Fibroblast of the aortic adventitia (primary cell): Measurements from ENCODE around the gene SOX2. TPM values are rescaled to one million over a fixed set of nuclear protein-coding genes. Genes with fewer than 3 reads are reported as not detected.

Source experiments
- DNase-seq: peaks from one replicate; pipeline ENCODE4 v3.0.0-alpha.2; 2010; ENCODE audit warnings: low read depth
- H3K4me3 ChIP-seq: 2 replicates; pipeline ENCODE4 v1.5.1; 2011; ENCODE audit warnings: low read depth, mild to moderate bottlenecking, control low read depth, low read length, moderate library complexity
- CTCF ChIP-seq: IDR thresholded peaks from 2 replicates; pipeline ENCODE4 v1.5.1; 2011; ENCODE audit warnings: mild to moderate bottlenecking, low read length, control low read depth, inconsistent platforms; ENCODE audit not compliant: insufficient read depth
- total RNA-seq: library from RNA; depleted of rRNA; stranded (reverse); fragments of >200 nt; gene quantifications from 2 replicates; pipeline ENCODE4 v1.2.3, GENCODE V29; 2012; ENCODE audit warnings: low replicate concordance

SOX2 gene
- total RNA-seq, 1 donor: not detected

DNA sequence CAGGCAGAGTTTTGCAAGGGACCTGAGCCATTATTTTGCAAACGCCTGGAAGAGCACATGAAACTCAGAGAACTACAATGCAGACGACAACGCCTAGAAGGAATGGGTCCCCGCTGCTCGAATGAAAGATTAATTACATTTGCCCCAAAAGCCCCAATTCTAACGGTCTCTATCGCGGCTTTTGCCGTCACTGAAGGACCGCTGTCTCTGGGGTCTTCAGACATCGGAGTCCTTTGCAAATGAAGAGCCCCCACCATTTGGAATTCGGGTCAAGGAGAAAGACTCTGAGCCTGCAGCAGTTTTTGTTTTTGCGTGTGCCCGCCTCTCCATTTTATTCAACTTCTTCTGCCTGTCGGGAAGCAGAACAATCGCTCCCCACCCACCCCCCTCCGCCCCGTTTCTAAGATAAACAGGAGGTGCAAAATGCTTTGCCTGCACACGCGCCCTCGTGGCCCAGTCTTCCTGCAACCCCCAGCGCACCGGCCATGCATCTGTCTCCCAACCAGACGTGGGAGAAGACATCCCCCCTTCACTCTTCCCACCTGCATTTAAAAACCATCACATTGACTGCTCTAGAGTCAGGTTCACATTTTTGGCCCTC is 13.5 kb downstream of the SOX2 start:
- no peak for DNase-seq
- H3K4me3 ChIP-seq: no peak overlapping the region
- no peak for TF ChIP-seq CTCF

GRCh38 chr3:181725830-181726229 is 14.1 kb downstream of the SOX2 start:
- no peak for TF ChIP-seq CTCF
- DNase-seq: no peak
- H3K4me3 ChIP-seq: no peak overlapping the region

DNA sequence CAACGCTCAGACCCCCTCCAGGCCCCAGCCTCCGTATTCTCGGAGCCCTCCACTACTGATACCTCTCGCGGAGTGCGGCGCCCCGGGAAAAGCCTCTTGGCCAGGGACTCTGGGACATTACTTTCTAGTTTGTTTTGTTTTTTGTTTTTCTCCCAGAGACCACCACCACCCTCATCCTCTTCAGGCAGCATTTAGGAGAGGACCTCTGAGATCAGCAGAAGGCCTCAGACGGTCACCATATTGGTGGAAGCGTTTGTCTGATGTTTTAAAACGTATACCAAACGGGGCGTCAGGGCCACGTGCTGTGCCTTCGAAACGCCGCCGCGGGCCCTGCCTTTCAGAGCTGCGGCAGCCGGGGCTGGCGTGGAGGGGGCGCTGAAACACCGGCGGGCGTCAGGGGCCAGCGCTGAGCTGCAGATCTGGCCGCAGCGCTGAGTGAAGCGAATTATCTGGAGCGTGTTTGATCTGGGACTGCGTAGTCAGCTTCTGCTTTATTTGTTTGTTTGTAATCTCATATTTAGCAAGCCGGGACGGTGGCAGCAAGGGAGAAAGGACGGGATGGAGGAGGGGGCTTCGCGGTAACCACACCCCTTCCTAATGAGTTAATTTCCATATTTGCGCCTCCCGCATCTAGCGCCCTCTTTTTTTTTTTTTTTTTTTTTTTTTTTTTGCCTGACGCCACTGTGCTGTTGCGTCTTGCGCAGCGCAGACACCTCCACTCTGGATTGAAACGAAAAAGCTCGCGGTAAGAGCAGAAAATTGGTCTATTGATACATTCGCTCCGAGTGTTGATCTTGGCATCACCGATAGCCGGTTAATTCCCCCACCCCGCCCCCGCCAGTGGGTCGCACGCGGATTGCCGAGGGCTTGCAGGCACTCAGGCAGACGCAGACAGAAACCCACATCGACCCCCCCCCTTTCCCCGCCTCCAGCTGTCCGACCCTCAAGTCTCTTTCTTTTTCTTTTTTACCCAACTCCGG is 14.9 kb downstream of the SOX2 start:
- no peak for DNase-seq
- H3K4me3 ChIP-seq: peak overlapping the region; percentile 42
- TF ChIP-seq CTCF: no peak

GRCh38 chr3:181727341-181728032 is 15.8 kb downstream of the SOX2 start:
- TF ChIP-seq CTCF: no peak
- H3K4me3 ChIP-seq: peak overlapping the region; percentile 42
- no peak for DNase-seq

DNA sequence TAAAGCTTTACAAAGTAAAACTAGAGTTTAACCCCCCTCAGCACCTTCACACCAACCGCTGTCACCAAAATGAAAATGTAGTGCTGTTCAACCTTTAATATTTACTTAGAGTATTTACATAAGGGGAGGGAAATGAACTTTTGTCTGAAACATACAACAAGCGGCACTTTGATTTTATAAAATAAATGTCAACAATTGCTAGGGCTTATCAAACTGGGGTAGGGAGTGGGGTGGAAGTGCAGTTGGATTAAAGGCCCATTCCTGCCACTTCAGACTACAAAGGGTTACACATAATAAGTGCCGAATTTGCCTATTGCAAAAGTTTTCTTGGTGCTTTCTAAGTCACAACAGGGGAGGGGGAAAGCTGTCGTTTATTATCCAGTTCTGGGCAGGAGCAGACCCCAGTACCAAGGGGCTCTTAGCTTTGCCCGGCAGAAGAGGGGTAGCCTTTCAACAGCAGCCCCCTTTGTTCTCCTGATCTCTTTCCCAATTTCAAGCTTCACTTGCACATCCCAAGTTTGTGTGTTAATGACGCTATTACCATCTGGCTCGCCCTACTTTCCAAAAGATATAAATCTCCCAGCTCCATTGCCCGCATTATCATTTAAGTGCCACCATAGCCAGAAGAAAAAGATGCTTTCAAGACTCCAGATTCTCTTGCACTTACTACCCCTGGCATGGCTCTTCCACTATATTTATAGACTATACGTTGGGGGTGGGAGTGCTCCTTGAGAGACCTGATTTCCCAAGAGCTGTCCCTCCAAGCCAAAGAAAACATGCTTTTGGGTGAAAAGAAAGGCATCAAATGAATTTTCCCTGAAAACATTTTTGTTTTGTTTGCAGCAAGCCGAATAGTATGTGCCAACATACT is 17.0 kb downstream of the SOX2 start:
- no peak for TF ChIP-seq CTCF
- DNase-seq: no peak
- no peak overlapping the region for H3K4me3 ChIP-seq

DNA sequence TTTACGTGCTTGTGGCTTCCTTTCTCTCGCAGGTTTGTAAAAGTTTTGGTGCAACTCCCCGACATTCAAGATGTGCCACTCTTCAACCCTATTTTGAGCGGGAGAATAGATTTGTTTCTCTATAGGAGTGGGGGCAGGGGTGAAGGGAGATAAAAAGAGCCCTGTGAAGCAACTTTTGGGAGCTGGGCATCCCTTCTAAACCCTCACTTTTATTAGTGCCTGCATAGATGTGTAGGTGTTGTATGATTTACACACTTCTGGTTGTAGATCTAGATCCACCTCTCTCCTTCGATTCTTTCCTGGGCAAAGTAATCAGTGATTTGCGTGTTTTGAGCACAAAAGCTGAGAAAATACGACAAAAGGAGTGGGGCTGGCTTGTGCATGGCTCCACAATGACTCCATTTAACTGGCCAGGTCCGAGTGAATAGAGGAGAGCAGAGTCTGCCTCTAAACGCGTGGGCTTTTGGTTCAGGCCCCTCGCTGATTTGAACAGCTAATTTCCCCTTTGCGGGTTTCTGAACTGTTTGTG is 17.7 kb downstream of the SOX2 start:
- H3K4me3 ChIP-seq: no peak overlapping the region
- TF ChIP-seq CTCF: no peak

More for the DNA sequence above, 17.7 kb downstream of the SOX2 start:
- no peak for DNase-seq
